ENCODE measurements around the gene BLOC1S3. TPM values are rescaled to one million over a fixed set of nuclear protein-coding genes. Genes with fewer than 3 reads are reported as not detected.

BLOC1S3 gene
- total RNA-seq, 3 donors from 2014 or later, result 9.8 to 12.3 (median 11.6) TPM

- intact Hi-C loops (cut with DNase I, micrococcal nuclease), result no loop called here
- TF ChIP-seq, protein P1, sequence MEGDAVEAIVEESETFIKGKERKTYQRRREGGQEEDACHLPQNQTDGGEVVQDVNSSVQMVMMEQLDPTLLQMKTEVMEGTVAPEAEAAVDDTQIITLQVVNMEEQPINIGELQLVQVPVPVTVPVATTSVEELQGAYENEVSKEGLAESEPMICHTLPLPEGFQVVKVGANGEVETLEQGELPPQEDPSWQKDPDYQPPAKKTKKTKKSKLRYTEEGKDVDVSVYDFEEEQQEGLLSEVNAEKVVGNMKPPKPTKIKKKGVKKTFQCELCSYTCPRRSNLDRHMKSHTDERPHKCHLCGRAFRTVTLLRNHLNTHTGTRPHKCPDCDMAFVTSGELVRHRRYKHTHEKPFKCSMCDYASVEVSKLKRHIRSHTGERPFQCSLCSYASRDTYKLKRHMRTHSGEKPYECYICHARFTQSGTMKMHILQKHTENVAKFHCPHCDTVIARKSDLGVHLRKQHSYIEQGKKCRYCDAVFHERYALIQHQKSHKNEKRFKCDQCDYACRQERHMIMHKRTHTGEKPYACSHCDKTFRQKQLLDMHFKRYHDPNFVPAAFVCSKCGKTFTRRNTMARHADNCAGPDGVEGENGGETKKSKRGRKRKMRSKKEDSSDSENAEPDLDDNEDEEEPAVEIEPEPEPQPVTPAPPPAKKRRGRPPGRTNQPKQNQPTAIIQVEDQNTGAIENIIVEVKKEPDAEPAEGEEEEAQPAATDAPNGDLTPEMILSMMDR (IDR thresholded peaks at IDR 0.05), result no peak
- no peak for ATAC-seq
These were observed 38.5 kb upstream of the BLOC1S3 start for GRCh38 chr19:45140144-45140503.

DNA sequence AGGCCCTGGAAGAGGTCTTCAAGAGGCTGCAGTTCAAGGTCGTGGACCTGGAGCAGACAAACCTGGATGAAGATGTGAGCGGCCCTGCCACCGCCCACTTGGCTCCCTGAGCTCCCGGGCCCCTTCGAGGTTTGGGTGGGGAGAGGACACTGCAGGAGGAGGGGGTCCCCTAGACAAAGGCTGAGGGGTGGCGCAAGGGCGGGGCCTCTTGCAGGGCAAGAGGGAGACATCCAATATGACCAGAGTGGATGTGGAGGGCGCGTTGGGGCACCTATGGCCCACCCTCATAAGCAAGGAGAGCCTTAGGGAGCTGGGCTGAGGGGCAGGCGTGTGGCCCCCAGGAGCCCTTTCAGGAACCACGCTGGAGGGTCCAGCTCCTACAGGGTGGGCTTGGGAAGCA, 38.1 kb upstream of the BLOC1S3 start:
- Histone ChIP-seq H3K9me3 (no peaks in the 10 kb centered on the region), H3K4me3 (no peak overlapping the region), H3K4me1 (ENCODE audit: low read depth) (no peaks in the 10 kb centered on the region), H3K36me3 (ENCODE audit: low read depth) (no peaks in the 10 kb centered on the region)
- intact Hi-C loops (cut with DNase I, micrococcal nuclease), result no loop called here
- ATAC-seq (no peak), DNase-seq (no peak)
- TF ChIP-seq, protein P1 (IDR thresholded peaks at IDR 0.05), result no peak

More at GRCh38 chr19:45140144-45140503, 38.5 kb upstream of the BLOC1S3 start:
- no peaks in the 10 kb centered on the region for H3K36me3 ChIP-seq (ENCODE audit: low read depth)
- no peak for DNase-seq
- no peaks in the 10 kb centered on the region for H3K4me1 ChIP-seq (ENCODE audit: low read depth)
- no peaks in the 10 kb centered on the region for H3K9me3 ChIP-seq
- no peak overlapping the region for H3K4me3 ChIP-seq

- no peaks in the 10 kb centered on the region for H3K4me1 ChIP-seq (ENCODE audit: low read depth)
- no peak for ATAC-seq
- intact Hi-C loops (cut with DNase I, micrococcal nuclease), result no loop called here
- no peak for DNase-seq
- no peak overlapping the region for H3K4me3 ChIP-seq
- H3K36me3 ChIP-seq (ENCODE audit: low read depth), result no peaks in the 10 kb centered on the region
- TF ChIP-seq, protein P1 (IDR thresholded peaks at IDR 0.05), result no peak
- H3K9me3 ChIP-seq, result no peaks in the 10 kb centered on the region
These were observed 37.2 kb upstream of the BLOC1S3 start for GRCh38 chr19:45141203-45141900.

- ATAC-seq (no peak), DNase-seq (no peak)
- no peaks in the 10 kb centered on the region for H3K4me1 ChIP-seq (ENCODE audit: low read depth)
- no peaks in the 10 kb centered on the region for H3K36me3 ChIP-seq (ENCODE audit: low read depth)
- intact Hi-C loops (cut with DNase I, micrococcal nuclease), result no loop called here
- no peak overlapping the region for H3K4me3 ChIP-seq
- TF ChIP-seq, protein P1 (IDR thresholded peaks at IDR 0.05), result no peak
- H3K9me3 ChIP-seq, result no peaks in the 10 kb centered on the region
These were observed 36.4 kb upstream of the BLOC1S3 start for GRCh38 chr19:45142016-45142725.

GRCh38 chr19:45142726-45143110, 35.9 kb upstream of the BLOC1S3 start:
- no peaks in the 10 kb centered on the region for H3K4me1 ChIP-seq (ENCODE audit: low read depth)
- intact Hi-C loops (cut with DNase I, micrococcal nuclease), result no loop called here
- TF ChIP-seq, protein P1 (IDR thresholded peaks at IDR 0.05), result no peak
- DNase-seq (no peak), ATAC-seq (no peak)
- no peak overlapping the region for H3K4me3 ChIP-seq
- H3K36me3 ChIP-seq (ENCODE audit: low read depth), result no peaks in the 10 kb centered on the region
- no peaks in the 10 kb centered on the region for H3K9me3 ChIP-seq

Measured in mucosa of descending colon (tissue), 3 donors.